ENCODE measurements around the gene CTNNB1.
A peak's percentile ranks its signal among the peaks of the same experiment; 100 is the strongest.

The CTNNB1 gene

GRCh38 chr3:41180396-41180795 lies 18.9 kb upstream of the CTNNB1 start:
- Mint-ChIP-seq H3K36me3 (no peaks in the 10 kb centered on the region), H3K27ac (no peak overlapping the region), H3K4me3 (no peak overlapping the region), H3K4me1 (no peaks in the 10 kb centered on the region), H3K9me3 (no peaks in the 10 kb centered on the region)
- DNase-seq (ENCODE audit: low spot score in 2 of 2) = no peak
- ATAC-seq = no peak

- DNase-seq (ENCODE audit: low spot score in 2 of 2) (no peak), ATAC-seq (no peak)
- H3K27ac Mint-ChIP-seq = no peak overlapping the region
- no peak overlapping the region for H3K4me3 Mint-ChIP-seq
- H3K9me3 Mint-ChIP-seq = no peaks in the 10 kb centered on the region
- H3K36me3 Mint-ChIP-seq = no peaks in the 10 kb centered on the region
- peaks cover 8% of the 10 kb centered on the region for H3K4me1 Mint-ChIP-seq
Measured at GRCh38 chr3:41182504-41183059, 16.7 kb upstream of the CTNNB1 start.

GRCh38 chr3:41184394-41184793 lies 14.9 kb upstream of the CTNNB1 start:
- DNase-seq (ENCODE audit: low spot score in 2 of 2) = no peak
- Mint-ChIP-seq H3K9me3 (no peaks in the 10 kb centered on the region), H3K4me1 (peaks cover 21% of the 10 kb centered on the region), H3K4me3 (no peak overlapping the region), H3K27ac (no peak overlapping the region), H3K36me3 (no peaks in the 10 kb centered on the region)
- ATAC-seq = no peak

- ATAC-seq = no peak
- Mint-ChIP-seq H3K36me3 (no peaks in the 10 kb centered on the region), H3K4me1 (peaks cover 27% of the 10 kb centered on the region), H3K9me3 (no peaks in the 10 kb centered on the region), H3K4me3 (no peak overlapping the region), H3K27ac (no peak overlapping the region)
- no peak for DNase-seq (ENCODE audit: low spot score in 2 of 2)
Measured at GRCh38 chr3:41186297-41186696, 13.0 kb upstream of the CTNNB1 start.

- DNase-seq (ENCODE audit: low spot score in 2 of 2) = peak in 1 of 2 donors; percentile 56
- peaks cover 27% of the 10 kb centered on the region for H3K4me1 Mint-ChIP-seq
- no peaks in the 10 kb centered on the region for H3K36me3 Mint-ChIP-seq
- H3K4me3 Mint-ChIP-seq = peak overlapping the region; percentile 9
- peak; percentile 99 for ATAC-seq
- no peaks in the 10 kb centered on the region for H3K9me3 Mint-ChIP-seq
- H3K27ac Mint-ChIP-seq = peak overlapping the region; percentile 63
Measured at GRCh38 chr3:41188306-41188705, 11.0 kb upstream of the CTNNB1 start.

GRCh38 chr3:41190509-41191284 lies 8.6 kb upstream of the CTNNB1 start:
- H3K4me1 Mint-ChIP-seq = peaks cover 27% of the 10 kb centered on the region
- H3K36me3 Mint-ChIP-seq = no peaks in the 10 kb centered on the region
- DNase-seq (ENCODE audit: low spot score in 2 of 2) (no peak), ATAC-seq (peak; percentile 4)
- no peak overlapping the region for H3K4me3 Mint-ChIP-seq
- H3K27ac Mint-ChIP-seq = no peak overlapping the region
- H3K9me3 Mint-ChIP-seq = no peaks in the 10 kb centered on the region

GRCh38 chr3:41192885-41193284 lies 6.4 kb upstream of the CTNNB1 start:
- no peaks in the 10 kb centered on the region for H3K36me3 Mint-ChIP-seq
- ATAC-seq = no peak
- peaks cover 16% of the 10 kb centered on the region for H3K4me1 Mint-ChIP-seq
- no peak for DNase-seq (ENCODE audit: low spot score in 2 of 2)
- no peaks in the 10 kb centered on the region for H3K9me3 Mint-ChIP-seq
- H3K27ac Mint-ChIP-seq = no peak overlapping the region
- no peak overlapping the region for H3K4me3 Mint-ChIP-seq

- no peak for DNase-seq (ENCODE audit: low spot score in 2 of 2)
Measured at GRCh38 chr3:41193794-41194539, 5.3 kb upstream of the CTNNB1 start.

GRCh38 chr3:41194701-41195100 lies 4.6 kb upstream of the CTNNB1 start:
- Mint-ChIP-seq H3K4me1 (peaks cover 4% of the 10 kb centered on the region), H3K27ac (no peak overlapping the region), H3K36me3 (peaks cover 13% of the 10 kb centered on the region), H3K4me3 (no peak overlapping the region), H3K9me3 (no peaks in the 10 kb centered on the region)
- ATAC-seq (no peak), DNase-seq (ENCODE audit: low spot score in 2 of 2) (no peak)

More at GRCh38 chr3:41193794-41194539, 5.3 kb upstream of the CTNNB1 start:
- ATAC-seq = no peak
- H3K9me3 Mint-ChIP-seq = no peaks in the 10 kb centered on the region
- H3K4me1 Mint-ChIP-seq = peaks cover 6% of the 10 kb centered on the region
- H3K27ac Mint-ChIP-seq = no peak overlapping the region
- H3K4me3 Mint-ChIP-seq = no peak overlapping the region
- H3K36me3 Mint-ChIP-seq = peaks cover 6% of the 10 kb centered on the region

- no peaks in the 10 kb centered on the region for H3K9me3 Mint-ChIP-seq
- H3K4me1 Mint-ChIP-seq = peaks cover 10% of the 10 kb centered on the region
- no peak overlapping the region for H3K27ac Mint-ChIP-seq
- no peak overlapping the region for H3K4me3 Mint-ChIP-seq
- DNase-seq (ENCODE audit: low spot score in 2 of 2) (no peak), ATAC-seq (no peak)
- H3K36me3 Mint-ChIP-seq = peaks cover 25% of the 10 kb centered on the region
Measured at GRCh38 chr3:41195946-41196345, 3.4 kb upstream of the CTNNB1 start.

GRCh38 chr3:41196499-41197410 lies 2.5 kb upstream of the CTNNB1 start:
- Mint-ChIP-seq H3K4me1 (peaks cover 18% of the 10 kb centered on the region), H3K27ac (no peak overlapping the region), H3K36me3 (peaks cover 33% of the 10 kb centered on the region), H3K9me3 (no peaks in the 10 kb centered on the region), H3K4me3 (no peak overlapping the region)
- ATAC-seq = no peak
- DNase-seq (ENCODE audit: low spot score in 2 of 2) = no peak

- H3K4me1 Mint-ChIP-seq = peaks cover 31% of the 10 kb centered on the region
- ATAC-seq = no peak
- DNase-seq (ENCODE audit: low spot score in 2 of 2) = no peak
- H3K9me3 Mint-ChIP-seq = no peaks in the 10 kb centered on the region
- peak overlapping the region; percentile 95 for H3K27ac Mint-ChIP-seq
- H3K4me3 Mint-ChIP-seq = peak overlapping the region; percentile 87
- peaks cover 46% of the 10 kb centered on the region for H3K36me3 Mint-ChIP-seq
Measured at GRCh38 chr3:41198046-41198445, 1.3 kb upstream of the CTNNB1 start.

- ATAC-seq (no peak), DNase-seq (ENCODE audit: low spot score in 2 of 2) (no peak)
- H3K27ac Mint-ChIP-seq = peak overlapping the region; percentile 95
- peak overlapping the region; percentile 87 for H3K4me3 Mint-ChIP-seq
- no peaks in the 10 kb centered on the region for H3K9me3 Mint-ChIP-seq
- H3K36me3 Mint-ChIP-seq = peaks cover 51% of the 10 kb centered on the region
- H3K4me1 Mint-ChIP-seq = peaks cover 34% of the 10 kb centered on the region
Measured at GRCh38 chr3:41198526-41198925, 779 bp upstream of the CTNNB1 start.

GRCh38 chr3:41199866-41200668 lies 762 bp downstream of the CTNNB1 start:
- ATAC-seq (peak; percentile 25), DNase-seq (ENCODE audit: low spot score in 2 of 2) (peak in 1 of 2 donors; percentile 11)
- peaks cover 42% of the 10 kb centered on the region for H3K4me1 Mint-ChIP-seq
- no peaks in the 10 kb centered on the region for H3K9me3 Mint-ChIP-seq
- peak overlapping the region; percentile 87 for H3K4me3 Mint-ChIP-seq
- peaks cover 63% of the 10 kb centered on the region for H3K36me3 Mint-ChIP-seq
- H3K27ac Mint-ChIP-seq = peak overlapping the region; percentile 95

All from stimulated activated effector memory CD8-positive, alpha-beta T cell treated with anti-CD3 and anti-CD28 coated beads, Interleukin-12 subunit alpha, Interleukin-12 subunit beta, amount 100 ng/mL, for 72 hours (primary cell).